Raji (cell line): ENCODE data around the gene CCDC91.

Experiments used
- POLR2A ChIP-seq: IDR thresholded peaks from 2 replicates; pipeline ENCODE4 v1.6.1; 2011; ENCODE audit warnings: low read depth, low read length, control low read depth; ENCODE audit not compliant: insufficient read depth

Gene CCDC91

DNA sequence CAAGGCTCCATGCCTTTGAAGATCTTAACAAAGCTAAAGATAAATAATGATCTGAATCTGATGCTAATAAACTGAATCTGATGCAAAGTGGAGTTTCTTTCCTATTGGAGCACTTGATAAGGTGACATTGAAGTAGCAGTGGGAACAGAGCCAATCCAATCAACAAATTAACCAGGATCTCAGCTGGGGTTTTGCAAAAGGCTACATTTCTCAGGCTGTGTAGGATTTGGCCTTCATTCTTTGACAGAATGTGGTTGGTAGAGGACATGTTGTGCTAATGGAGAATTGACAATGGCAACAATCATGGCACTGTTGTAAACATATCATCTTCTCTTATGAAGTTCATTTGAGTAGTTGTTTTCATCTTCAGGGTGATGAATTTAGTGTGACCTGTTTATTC, 164.9 kb downstream of the CCDC91 start:
- no peak for TF ChIP-seq POLR2A

DNA sequence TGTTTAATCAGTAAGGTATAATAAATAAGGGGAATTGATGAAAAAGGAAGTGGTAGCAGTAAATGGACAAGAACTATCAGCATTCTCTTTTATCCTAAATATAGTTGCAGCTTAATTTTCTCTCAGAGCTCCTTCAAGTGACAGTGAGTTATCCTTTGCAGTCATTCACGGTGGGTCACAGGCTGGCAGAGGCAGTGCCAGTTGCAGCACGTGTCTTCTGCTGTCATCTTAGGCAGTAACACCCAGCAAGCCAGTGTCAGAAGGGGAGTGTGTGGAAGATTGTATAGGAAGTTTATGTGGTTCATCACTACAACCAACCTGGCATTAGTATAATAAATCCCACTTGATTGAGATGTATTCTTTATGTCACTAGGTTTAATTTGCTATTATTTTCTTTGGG, 170.0 kb downstream of the CCDC91 start:
- TF ChIP-seq POLR2A, result no peak

- TF ChIP-seq POLR2A, result no peak
Observed at GRCh38 chr12:28367326-28367725, 177.1 kb downstream of the CCDC91 start.

- no peak for TF ChIP-seq POLR2A
Observed at GRCh38 chr12:28367993-28368392, 177.7 kb downstream of the CCDC91 start.

DNA sequence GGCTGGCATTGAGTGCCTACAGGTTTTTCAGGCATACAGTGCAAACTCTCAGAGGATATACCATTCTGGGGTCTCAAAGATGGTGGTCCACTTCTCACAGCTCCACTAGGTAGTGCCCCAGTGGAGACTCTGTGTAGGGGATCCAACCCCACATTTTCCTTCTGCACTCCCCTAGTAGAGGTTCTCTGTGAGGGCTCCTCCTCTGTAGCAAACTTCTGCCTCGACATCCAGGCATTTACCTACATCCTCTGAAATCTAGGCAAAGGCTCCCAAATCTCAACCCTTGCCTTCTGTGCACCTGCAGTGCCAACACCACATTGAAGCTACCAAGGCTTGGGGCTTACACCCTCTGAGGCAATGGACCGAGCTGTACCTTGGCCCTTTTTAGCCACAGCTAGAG, 179.2 kb downstream of the CCDC91 start:
- no peak for TF ChIP-seq POLR2A

DNA sequence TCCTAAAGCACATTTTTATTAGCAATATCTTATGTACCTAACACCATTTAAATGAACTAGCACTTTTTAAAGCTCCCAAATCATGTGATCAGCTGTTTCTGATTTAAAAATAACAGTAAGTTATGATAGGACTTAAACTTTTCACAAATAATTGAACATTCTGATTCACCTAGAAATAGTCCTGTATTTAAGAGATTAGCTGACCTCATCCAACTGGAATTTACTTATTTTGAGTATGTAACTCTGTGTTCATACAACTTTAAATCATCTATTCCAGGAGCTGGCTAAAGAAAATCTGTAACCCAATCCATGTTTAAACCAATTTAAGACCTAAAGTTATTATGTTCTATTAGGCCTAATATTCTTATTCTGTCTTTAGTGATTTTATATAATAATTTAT, 184.3 kb downstream of the CCDC91 start:
- TF ChIP-seq POLR2A, result no peak

DNA sequence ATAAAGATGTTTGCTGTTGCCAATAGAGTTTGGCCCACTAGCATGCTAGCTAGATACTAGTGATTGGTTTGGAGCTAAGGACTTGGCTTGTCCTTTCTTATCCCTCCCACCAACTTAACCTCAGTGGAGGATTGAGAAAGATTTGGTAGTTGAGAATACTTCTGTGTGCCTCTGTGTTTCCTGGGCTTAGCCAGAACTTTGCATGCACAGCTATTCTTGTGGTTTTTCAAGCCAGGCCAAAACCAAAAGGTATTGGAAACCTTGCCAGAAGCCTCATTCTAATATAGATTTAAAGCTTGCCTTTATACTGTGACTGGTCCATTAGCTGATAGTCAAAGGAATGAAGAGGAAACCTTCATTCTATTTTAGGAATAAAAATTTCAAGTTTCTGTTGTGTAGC, 188.5 kb downstream of the CCDC91 start:
- TF ChIP-seq POLR2A, result no peak

DNA sequence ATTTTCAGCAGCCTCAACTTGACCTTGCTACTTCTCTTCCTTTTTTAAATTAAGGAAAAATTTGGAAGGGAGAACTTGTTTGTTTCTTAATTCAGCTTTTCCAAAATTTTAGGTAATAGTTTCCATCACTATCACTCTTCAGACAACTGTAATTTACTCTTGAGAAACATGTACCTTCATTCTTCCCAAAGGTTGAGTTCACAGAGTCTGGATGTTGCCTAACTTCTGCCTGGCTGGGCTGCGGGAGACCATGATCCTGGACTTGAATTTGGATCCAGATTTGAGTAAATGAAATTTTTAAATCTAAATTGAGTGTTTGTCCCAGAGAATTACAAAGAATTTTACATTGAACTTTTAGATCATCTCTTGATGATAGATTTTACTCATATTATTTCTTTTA, 193.1 kb downstream of the CCDC91 start:
- TF ChIP-seq POLR2A, result no peak

GRCh38 chr12:28388879-28389278, 198.6 kb downstream of the CCDC91 start:
- no peak for TF ChIP-seq POLR2A

DNA sequence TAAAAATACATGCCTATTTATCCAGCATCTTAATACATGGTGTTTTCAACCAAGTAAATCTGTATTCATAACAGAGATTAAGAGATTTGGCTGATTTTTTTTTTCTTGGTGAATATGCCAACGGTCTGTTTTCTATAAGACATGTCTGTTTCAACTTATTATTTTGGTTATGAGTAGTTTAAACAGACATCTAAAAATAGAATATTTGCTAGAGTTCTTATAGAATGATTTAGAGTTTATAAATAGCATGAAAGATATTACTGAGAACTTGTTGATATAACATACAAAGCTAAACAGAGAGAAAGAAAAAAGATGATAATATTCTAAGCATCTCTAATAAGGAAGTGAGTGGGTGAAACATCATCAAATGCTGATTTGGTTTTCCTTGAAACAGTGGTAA, 199.9 kb downstream of the CCDC91 start:
- no peak for TF ChIP-seq POLR2A

DNA sequence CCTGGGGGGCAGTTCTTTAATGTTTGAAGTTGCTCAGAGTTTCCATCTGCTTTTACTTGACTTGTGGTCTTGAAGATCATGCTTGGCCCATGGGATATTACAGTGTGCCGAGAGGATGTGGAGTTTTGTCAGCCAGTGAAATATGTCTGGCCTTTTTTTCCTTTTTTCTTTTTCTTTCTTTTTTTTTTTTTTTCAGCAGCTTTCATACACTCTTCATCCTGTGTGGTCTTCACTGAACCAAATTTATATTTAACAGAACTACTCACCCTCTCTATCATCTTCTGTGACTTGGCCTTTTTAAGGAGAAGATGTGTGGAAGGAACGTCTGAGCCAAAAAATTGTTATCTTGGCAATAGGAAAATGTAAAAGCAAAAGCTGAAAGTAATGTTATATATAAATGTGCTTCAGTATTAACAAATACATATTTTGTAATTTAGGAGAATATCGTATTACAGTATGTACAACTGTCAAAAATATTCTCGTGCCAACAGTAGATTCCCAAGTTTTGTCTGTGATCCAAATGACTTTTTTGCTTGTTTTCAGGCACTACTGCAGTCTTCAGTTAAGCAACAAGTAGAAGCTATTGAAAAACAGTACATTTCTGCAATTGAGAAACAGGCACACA, 200.6 kb downstream of the CCDC91 start:
- no peak for TF ChIP-seq POLR2A

DNA sequence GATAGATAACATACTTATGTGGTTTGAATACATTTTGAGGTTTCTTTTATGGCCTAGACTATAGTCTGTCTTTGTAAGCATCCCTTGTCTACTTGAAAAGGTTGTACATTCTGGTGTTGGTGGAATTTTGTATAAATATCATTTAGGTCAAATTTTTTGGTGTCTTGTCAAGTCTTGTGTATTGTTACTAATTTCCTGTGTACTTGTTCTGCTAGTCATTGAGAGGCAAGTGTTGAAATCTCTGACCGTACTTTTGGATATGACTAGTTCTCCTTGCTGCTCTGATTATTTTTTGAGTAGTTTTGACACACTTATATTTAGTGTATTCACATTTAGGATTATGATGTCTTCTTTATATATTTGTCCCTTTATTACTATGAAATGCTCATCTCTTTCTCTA, 219.6 kb downstream of the CCDC91 start:
- TF ChIP-seq POLR2A, result no peak

DNA sequence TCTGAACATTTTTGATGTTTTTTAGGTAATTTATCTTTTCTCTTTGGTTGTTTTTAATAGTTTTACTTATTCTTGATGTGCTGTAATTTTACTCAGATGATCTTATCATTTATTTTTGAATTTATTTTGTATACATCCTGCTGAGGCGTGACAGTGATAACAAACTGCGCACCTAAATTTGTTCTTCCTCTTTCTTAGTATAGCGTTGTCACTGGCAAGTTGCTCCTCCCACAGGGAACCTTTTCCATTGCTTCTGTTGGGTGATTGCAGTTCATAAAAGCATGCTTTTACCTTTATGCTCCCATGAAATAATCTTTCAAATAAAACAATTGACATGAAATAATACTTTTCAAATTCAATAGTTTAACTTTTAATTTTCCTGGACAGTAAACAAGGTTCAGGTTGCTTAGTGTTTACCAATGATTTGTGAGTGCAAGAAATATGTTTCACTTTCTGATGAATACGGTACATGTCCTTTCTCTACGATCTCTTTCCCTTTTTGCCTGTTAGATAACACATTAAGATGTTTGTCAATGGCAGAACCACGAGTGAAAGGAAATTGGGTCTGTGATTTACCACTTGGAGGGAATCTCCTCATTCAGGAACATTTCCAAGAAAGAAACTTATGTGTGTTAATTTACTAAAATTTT, 223.3 kb downstream of the CCDC91 start:
- TF ChIP-seq POLR2A, result no peak

GRCh38 chr12:28415755-28416154, 225.5 kb downstream of the CCDC91 start:
- no peak for TF ChIP-seq POLR2A

- TF ChIP-seq POLR2A, result no peak
Observed at GRCh38 chr12:28421374-28421773, 231.1 kb downstream of the CCDC91 start.

DNA sequence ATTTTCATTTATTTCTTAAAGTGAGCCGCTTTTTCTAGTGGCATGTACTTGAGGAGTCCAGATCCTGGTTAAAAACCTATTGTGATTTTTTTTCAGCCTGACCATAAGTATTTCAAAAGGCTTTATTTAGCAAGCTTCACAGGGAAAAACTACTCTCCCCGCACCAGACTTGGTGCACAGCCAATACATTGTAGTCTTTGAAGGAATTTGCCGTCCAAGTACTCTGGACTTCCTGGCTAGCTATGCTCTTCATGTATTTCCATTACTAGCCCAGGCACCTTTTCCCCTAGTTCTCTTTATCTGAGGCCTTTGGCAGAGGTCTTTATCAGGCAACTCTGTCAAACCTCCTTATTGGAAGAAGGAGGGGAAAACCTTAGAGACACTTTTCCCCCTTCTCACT, 234.7 kb downstream of the CCDC91 start:
- TF ChIP-seq POLR2A, result no peak

DNA sequence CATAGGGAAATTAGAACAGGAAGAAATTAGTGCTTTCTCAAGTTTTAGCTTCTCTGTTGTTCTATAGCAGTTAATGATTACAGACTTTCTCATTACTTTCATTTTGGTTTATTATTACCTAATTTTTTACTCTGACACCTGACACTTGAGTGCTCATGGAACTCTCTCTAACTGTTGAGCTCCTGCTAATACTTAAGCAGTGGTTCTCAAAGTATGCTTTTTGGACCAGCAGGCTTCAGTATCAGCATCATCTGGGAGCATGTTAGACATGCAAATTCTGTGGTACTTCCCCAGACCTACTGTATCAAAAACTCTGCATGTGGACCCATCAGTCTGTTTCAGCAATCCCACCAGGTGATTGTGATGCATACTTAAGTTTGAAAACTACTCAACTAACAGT, 235.3 kb downstream of the CCDC91 start:
- TF ChIP-seq POLR2A, result no peak
